HEK293 (cell line): ENCODE data around the gene CCDC50.
A peak's percentile ranks its signal among the peaks of the same experiment; 100 is the strongest.

Experiments used
- BCL11B ChIP-seq: fragments of 450-650 bp; formaldehyde crosslinking; IDR thresholded peaks from 2 replicates; pipeline ENCODE4 v1.5.1; 2016; ENCODE audit warnings: low read depth, missing biosample characterization, missing genetic modification characterization
- GLIS2 ChIP-seq: fragments of 450-650 bp; formaldehyde crosslinking; IDR thresholded peaks from 2 replicates; pipeline ENCODE4 v1.5.1; 2016; ENCODE audit warnings: missing biosample characterization, missing genetic modification characterization
- HOXC10 ChIP-seq: sonication (generic); formaldehyde crosslinking; IDR thresholded peaks from 2 replicates; pipeline ENCODE4 v1.8.1; 2023; ENCODE audit warnings: mild to moderate bottlenecking, missing genetic modification reagents
- TRIM28 ChIP-seq: IDR thresholded peaks from 2 replicates; pipeline ENCODE4 v1.6.1; 2011; ENCODE audit warnings: low read length, control low read depth, borderline replicate concordance
- ZBTB48 ChIP-seq: fragments of 450-650 bp; formaldehyde crosslinking; IDR thresholded peaks from 2 replicates; pipeline ENCODE4 v1.5.1; 2016; ENCODE audit warnings: missing biosample characterization, missing genetic modification characterization
- ZBTB8A ChIP-seq: fragments of 450-650 bp; formaldehyde crosslinking; IDR thresholded peaks from 2 replicates; pipeline ENCODE4 v1.5.1; 2016; ENCODE audit warnings: missing biosample characterization, missing genetic modification characterization
- ZNF10 ChIP-seq: fragments of 450-650 bp; formaldehyde crosslinking; IDR thresholded peaks from 2 replicates; pipeline ENCODE4 v1.5.1; 2017; ENCODE audit warnings: missing biosample characterization, missing genetic modification characterization
- ZNF19 ChIP-seq: fragments of 450-650 bp; formaldehyde crosslinking; IDR thresholded peaks from 2 replicates; pipeline ENCODE4; 2016; ENCODE audit warnings: missing biosample characterization, missing genetic modification characterization, low read depth
- ZNF24 ChIP-seq: fragments of 450-650 bp; formaldehyde crosslinking; IDR thresholded peaks from 2 replicates; pipeline ENCODE4 v1.5.1; 2016; ENCODE audit warnings: missing biosample characterization, missing genetic modification characterization
- ZNF274 ChIP-seq, 2 experiments: fragments of 200-500 bp in 1 of 2; fragments of 450-650 bp in 1 of 2; sonication (Bioruptor generic) in 1 of 2; formaldehyde crosslinking in 1 of 2; IDR thresholded peaks; 2 replicates each; pipeline versions ENCODE4 v1.5.1 to v1.6.1; 2014 to 2016; ENCODE audit warnings: borderline replicate concordance in 1 of 2, inconsistent platforms in 1 of 2, low read length in 1 of 2, missing biosample characterization in 1 of 2, missing genetic modification characterization in 1 of 2
- ZNF366 ChIP-seq: fragments of 450-650 bp; formaldehyde crosslinking; conservative IDR thresholded peaks from 2 replicates; pipeline ENCODE4 v1.5.1; 2016; ENCODE audit warnings: missing biosample characterization, missing genetic modification characterization
- ZNF596 ChIP-seq: fragments of 450-650 bp; IDR thresholded peaks from 2 replicates; pipeline ENCODE4 v1.5.0; 2018; ENCODE audit warnings: missing biosample characterization, mild to moderate bottlenecking, missing genetic modification characterization, moderate library complexity
- ZNF664 ChIP-seq: fragments of 450-650 bp; formaldehyde crosslinking; IDR thresholded peaks from 2 replicates; pipeline ENCODE4 v1.5.1; 2016; ENCODE audit warnings: missing biosample characterization, missing genetic modification characterization
- ZNF670 ChIP-seq: fragments of 450-650 bp; formaldehyde crosslinking; IDR thresholded peaks from 2 replicates; pipeline ENCODE4 v1.5.1; 2016; ENCODE audit warnings: missing biosample characterization, missing genetic modification characterization, low read depth
- TF ChIP-seq, protein P1 (sequence below): fragments of 450-650 bp; formaldehyde crosslinking; conservative IDR thresholded peaks from 2 replicates; pipeline ENCODE4 v1.5.1; 2016; ENCODE audit warnings: low read depth, missing biosample characterization, missing genetic modification characterization
- TF ChIP-seq, protein P2 (sequence below): fragments of 450-650 bp; formaldehyde crosslinking; IDR thresholded peaks from 2 replicates; pipeline ENCODE4 v1.5.1; 2016; ENCODE audit warnings: missing biosample characterization, missing genetic modification characterization
- TF ChIP-seq, protein P3 (sequence below): fragments of 450-650 bp; formaldehyde crosslinking; IDR thresholded peaks from 2 replicates; pipeline ENCODE4 v1.5.1; 2017; ENCODE audit warnings: missing biosample characterization, missing genetic modification characterization
- TF ChIP-seq, protein P4 (sequence below): fragments of 450-650 bp; formaldehyde crosslinking; IDR thresholded peaks from 2 replicates; pipeline ENCODE4 v1.5.1; 2016; ENCODE audit warnings: missing biosample characterization, missing genetic modification characterization
- TF ChIP-seq, protein P5 (sequence below): fragments of 450-650 bp; formaldehyde crosslinking; IDR thresholded peaks from 2 replicates; pipeline ENCODE4 v1.5.1; 2017; ENCODE audit warnings: missing biosample characterization, mild to moderate bottlenecking, missing genetic modification characterization, moderate library complexity
- TF ChIP-seq, protein P6 (sequence below): fragments of 450-650 bp; formaldehyde crosslinking; optimal IDR thresholded peaks from 2 replicates; pipeline ENCODE3; 2016; ENCODE audit warnings: missing biosample characterization, mild to moderate bottlenecking, missing genetic modification characterization

CCDC50 gene

DNA sequence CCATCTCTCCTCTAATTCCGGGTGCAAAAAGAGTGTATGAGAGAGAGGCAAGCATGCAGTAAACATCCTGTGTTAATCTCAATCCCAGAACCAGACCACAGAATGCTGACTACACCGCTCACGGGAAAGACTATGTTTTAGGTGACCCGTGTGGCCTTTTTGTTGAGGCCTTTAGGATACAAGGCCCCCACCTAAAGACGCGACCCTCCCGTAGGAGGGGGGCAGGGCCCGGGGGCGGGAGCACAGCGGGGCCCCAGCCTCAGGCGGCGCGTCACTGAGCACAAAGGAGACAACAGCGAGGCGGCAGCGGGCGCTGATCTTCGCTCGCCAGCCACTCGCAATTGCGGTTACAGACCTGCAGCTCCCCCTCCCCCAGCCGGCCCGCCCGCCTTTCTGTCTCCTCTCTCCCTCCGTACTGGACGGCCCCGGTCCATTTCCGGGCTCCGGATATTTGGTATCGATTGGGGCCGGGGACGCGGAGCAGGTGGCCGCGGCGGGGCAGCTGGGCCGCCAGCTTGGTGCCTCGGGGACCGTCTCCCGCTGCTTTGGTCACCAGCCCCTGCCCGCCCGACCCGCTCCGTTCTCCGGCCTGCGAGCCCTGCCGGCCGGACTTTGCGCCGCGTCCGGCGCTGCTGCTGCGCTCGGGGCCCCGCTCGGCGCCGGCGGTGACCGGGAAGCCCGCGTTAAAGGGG, at the start of gene CCDC50 (continued):
- TF ChIP-seq, protein P1, sequence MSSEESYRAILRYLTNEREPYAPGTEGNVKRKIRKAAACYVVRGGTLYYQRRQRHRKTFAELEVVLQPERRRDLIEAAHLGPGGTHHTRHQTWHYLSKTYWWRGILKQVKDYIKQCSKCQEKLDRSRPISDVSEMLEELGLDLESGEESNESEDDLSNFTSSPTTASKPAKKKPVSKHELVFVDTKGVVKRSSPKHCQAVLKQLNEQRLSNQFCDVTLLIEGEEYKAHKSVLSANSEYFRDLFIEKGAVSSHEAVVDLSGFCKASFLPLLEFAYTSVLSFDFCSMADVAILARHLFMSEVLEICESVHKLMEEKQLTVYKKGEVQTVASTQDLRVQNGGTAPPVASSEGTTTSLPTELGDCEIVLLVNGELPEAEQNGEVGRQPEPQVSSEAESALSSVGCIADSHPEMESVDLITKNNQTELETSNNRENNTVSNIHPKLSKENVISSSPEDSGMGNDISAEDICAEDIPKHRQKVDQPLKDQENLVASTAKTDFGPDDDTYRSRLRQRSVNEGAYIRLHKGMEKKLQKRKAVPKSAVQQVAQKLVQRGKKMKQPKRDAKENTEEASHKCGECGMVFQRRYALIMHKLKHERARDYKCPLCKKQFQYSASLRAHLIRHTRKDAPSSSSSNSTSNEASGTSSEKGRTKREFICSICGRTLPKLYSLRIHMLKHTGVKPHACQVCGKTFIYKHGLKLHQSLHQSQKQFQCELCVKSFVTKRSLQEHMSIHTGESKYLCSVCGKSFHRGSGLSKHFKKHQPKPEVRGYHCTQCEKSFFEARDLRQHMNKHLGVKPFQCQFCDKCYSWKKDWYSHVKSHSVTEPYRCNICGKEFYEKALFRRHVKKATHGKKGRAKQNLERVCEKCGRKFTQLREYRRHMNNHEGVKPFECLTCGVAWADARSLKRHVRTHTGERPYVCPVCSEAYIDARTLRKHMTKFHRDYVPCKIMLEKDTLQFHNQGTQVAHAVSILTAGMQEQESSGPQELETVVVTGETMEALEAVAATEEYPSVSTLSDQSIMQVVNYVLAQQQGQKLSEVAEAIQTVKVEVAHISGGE = no peak
- TF ChIP-seq ZBTB8A (tag by site-specific recombination) (peak; percentile 50; the same call in 1 of the 2 replicates), HOXC10 (no peak), GLIS2 (tag by site-specific recombination) (peak; percentile 35; the same call in 1 of the 2 replicates), ZNF274 (IDR thresholded peaks at IDR 0.05; ENCODE audit: low read length) (no peak), ZNF274 (tag by site-specific recombination; IDR thresholded peaks at IDR 0.05; ENCODE audit: borderline replicate concordance) (no peak), BCL11B (tag by site-specific recombination) (0 out of 2 replicates have a peak, but pooled peaks have one; percentile 17), ZNF10 (tag by site-specific recombination) (no peak), ZNF366 (tag by site-specific recombination) (peak; percentile 44), TRIM28 (no peak), ZBTB48 (no peak), ZNF596 (peak; percentile 5; the same call in 1 of the 2 replicates), ZNF670 (tag by site-specific recombination) (no peak), ZNF664 (tag by site-specific recombination) (no peak), ZNF24 (tag by site-specific recombination) (0 out of 2 replicates have a peak, but pooled peaks have one; percentile 12), ZNF19 (tag by site-specific recombination) (no peak)
- TF ChIP-seq, protein P2, sequence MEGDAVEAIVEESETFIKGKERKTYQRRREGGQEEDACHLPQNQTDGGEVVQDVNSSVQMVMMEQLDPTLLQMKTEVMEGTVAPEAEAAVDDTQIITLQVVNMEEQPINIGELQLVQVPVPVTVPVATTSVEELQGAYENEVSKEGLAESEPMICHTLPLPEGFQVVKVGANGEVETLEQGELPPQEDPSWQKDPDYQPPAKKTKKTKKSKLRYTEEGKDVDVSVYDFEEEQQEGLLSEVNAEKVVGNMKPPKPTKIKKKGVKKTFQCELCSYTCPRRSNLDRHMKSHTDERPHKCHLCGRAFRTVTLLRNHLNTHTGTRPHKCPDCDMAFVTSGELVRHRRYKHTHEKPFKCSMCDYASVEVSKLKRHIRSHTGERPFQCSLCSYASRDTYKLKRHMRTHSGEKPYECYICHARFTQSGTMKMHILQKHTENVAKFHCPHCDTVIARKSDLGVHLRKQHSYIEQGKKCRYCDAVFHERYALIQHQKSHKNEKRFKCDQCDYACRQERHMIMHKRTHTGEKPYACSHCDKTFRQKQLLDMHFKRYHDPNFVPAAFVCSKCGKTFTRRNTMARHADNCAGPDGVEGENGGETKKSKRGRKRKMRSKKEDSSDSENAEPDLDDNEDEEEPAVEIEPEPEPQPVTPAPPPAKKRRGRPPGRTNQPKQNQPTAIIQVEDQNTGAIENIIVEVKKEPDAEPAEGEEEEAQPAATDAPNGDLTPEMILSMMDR = no peak
- TF ChIP-seq, protein P3, sequence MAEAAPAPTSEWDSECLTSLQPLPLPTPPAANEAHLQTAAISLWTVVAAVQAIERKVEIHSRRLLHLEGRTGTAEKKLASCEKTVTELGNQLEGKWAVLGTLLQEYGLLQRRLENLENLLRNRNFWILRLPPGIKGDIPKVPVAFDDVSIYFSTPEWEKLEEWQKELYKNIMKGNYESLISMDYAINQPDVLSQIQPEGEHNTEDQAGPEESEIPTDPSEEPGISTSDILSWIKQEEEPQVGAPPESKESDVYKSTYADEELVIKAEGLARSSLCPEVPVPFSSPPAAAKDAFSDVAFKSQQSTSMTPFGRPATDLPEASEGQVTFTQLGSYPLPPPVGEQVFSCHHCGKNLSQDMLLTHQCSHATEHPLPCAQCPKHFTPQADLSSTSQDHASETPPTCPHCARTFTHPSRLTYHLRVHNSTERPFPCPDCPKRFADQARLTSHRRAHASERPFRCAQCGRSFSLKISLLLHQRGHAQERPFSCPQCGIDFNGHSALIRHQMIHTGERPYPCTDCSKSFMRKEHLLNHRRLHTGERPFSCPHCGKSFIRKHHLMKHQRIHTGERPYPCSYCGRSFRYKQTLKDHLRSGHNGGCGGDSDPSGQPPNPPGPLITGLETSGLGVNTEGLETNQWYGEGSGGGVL (tag by site-specific recombination) = peak; percentile 73
- TF ChIP-seq, protein P4, sequence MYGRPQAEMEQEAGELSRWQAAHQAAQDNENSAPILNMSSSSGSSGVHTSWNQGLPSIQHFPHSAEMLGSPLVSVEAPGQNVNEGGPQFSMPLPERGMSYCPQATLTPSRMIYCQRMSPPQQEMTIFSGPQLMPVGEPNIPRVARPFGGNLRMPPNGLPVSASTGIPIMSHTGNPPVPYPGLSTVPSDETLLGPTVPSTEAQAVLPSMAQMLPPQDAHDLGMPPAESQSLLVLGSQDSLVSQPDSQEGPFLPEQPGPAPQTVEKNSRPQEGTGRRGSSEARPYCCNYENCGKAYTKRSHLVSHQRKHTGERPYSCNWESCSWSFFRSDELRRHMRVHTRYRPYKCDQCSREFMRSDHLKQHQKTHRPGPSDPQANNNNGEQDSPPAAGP = peak; percentile 65
- TF ChIP-seq, protein P5, sequence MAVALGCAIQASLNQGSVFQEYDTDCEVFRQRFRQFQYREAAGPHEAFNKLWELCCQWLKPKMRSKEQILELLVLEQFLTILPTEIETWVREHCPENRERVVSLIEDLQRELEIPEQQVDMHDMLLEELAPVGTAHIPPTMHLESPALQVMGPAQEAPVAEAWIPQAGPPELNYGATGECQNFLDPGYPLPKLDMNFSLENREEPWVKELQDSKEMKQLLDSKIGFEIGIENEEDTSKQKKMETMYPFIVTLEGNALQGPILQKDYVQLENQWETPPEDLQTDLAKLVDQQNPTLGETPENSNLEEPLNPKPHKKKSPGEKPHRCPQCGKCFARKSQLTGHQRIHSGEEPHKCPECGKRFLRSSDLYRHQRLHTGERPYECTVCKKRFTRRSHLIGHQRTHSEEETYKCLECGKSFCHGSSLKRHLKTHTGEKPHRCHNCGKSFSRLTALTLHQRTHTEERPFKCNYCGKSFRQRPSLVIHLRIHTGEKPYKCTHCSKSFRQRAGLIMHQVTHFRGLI (tag by site-specific recombination) = no peak
- TF ChIP-seq, protein P6, sequence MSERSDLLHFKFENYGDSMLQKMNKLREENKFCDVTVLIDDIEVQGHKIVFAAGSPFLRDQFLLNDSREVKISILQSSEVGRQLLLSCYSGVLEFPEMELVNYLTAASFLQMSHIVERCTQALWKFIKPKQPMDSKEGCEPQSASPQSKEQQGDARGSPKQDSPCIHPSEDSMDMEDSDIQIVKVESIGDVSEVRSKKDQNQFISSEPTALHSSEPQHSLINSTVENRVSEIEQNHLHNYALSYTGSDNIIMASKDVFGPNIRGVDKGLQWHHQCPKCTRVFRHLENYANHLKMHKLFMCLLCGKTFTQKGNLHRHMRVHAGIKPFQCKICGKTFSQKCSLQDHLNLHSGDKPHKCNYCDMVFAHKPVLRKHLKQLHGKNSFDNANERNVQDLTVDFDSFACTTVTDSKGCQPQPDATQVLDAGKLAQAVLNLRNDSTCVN (tag by site-specific recombination) = peak; percentile 81
- TF ChIP-seq, all 188 proteins: peak for 37
